Myocyte (in vitro differentiated cells): Measurements from ENCODE around the gene HOPX. TPM values are rescaled to one million over a fixed set of nuclear protein-coding genes. Genes with fewer than 3 reads are reported as not detected.

Experiments used
- total RNA-seq: library from RNA; depleted of rRNA; stranded (reverse); fragments of >200 nt; gene quantifications from 2 replicates; pipeline ENCODE4 v1.2.3, GENCODE V29; 2014

The HOPX gene
- total RNA-seq, 1 donor from 2014 or later = 9.4 TPM

Other genes with a start within 250 kb of the HOPX start
- gene PPAT, start 245.7 kb downstream of the HOPX start, total RNA-seq = 14.5 and 14.8 TPM in 2 replicates
- gene PAICS, start 245.0 kb downstream of the HOPX start, total RNA-seq = 40.1 and 46.3 TPM in 2 replicates
- gene SRP72, start 213.7 kb downstream of the HOPX start, total RNA-seq = 52.3 and 68.5 TPM in 2 replicates
- gene ARL9, start 175.5 kb downstream of the HOPX start, total RNA-seq = not detected in 2 replicates
- not detected in 2 replicates for gene SPINK2, start 140.4 kb upstream of the HOPX start, total RNA-seq
- 42.8 and 47.9 TPM in 2 replicates for gene REST, start 226.6 kb upstream of the HOPX start, total RNA-seq